GM13977 (cell line): ENCODE measurements around the gene ATP13A2.

Experiments
- DNase-seq: peaks from one replicate; pipeline ENCODE4 v3.0.0; 2012; ENCODE audit warnings: low spot score
- CTCF ChIP-seq: IDR thresholded peaks from 2 replicates; pipeline ENCODE4 v1.5.1; 2012; ENCODE audit warnings: mild to moderate bottlenecking, control low read depth; ENCODE audit not compliant: insufficient read depth; ENCODE audit errors: extremely low read depth, missing control alignments
- in situ Hi-C: fragments of 300-500 bp; cut with MboI; formaldehyde crosslinking; loops from one replicate; pipeline ENCODE4 v1.12.0; 2022; ENCODE audit warnings: low sequenced_read_pairs, low pct_unique_long_range_greater_than_20kb, mixed read lengths, inconsistent platforms; ENCODE audit not compliant: unreplicated experiment

ATP13A2 gene

GRCh38 chr1:16989676-16990391 is 21.9 kb downstream of the ATP13A2 start:
- in situ Hi-C loops, result no loop called here
- no peak for TF ChIP-seq CTCF

GRCh38 chr1:16988210-16988609 is 23.5 kb downstream of the ATP13A2 start:
- TF ChIP-seq CTCF, result no peak
- in situ Hi-C loops, result no loop called here
- DNase-seq, result no peak

More at GRCh38 chr1:16989676-16990391, 21.9 kb downstream of the ATP13A2 start:
- DNase-seq, result no peak

- TF ChIP-seq CTCF, result peak; percentile 38
- in situ Hi-C loops, result no loop called here
- DNase-seq, result no peak
Measured at GRCh38 chr1:16986962-16987361, 24.8 kb downstream of the ATP13A2 start.

- DNase-seq, result no peak
- no peak for TF ChIP-seq CTCF
- in situ Hi-C loops, result no loop called here
Measured at GRCh38 chr1:16986560-16986959, 25.2 kb downstream of the ATP13A2 start.

GRCh38 chr1:16986113-16986512 is 25.6 kb downstream of the ATP13A2 start:
- TF ChIP-seq CTCF, result no peak
- in situ Hi-C loops, result no loop called here
- no peak for DNase-seq

- no peak for TF ChIP-seq CTCF
- in situ Hi-C loops, result no loop called here
- DNase-seq, result no peak
Measured at GRCh38 chr1:16984717-16985116, 27.0 kb downstream of the ATP13A2 start.
